Stimulated activated CD4-positive, alpha-beta T cell treated with anti-CD3 and anti-CD28 coated beads, Interleukin-12 subunit alpha, Interleukin-12 subunit beta, amount 100 ng/mL, for 24 hours (primary cell): ENCODE results near the gene SLC6A12.

Experiments
- DNase-seq, 2 experiments: peaks; one replicate each; pipeline ENCODE4 v3.0.0-alpha.2; 2020; ENCODE audit warnings: low read depth in 2 of 2

SLC6A12 gene

GRCh38 chr12:163406-163986, 50.5 kb downstream of the SLC6A12 start:
- DNase-seq, result no peak

- DNase-seq, result no peak
These were observed 51.3 kb downstream of the SLC6A12 start for GRCh38 chr12:162467-163307.

- DNase-seq, result no peak
These were observed 52.1 kb downstream of the SLC6A12 start for GRCh38 chr12:161823-162222.

GRCh38 chr12:160858-161257, 53.1 kb downstream of the SLC6A12 start:
- no peak for DNase-seq

GRCh38 chr12:159156-159782, 54.7 kb downstream of the SLC6A12 start:
- DNase-seq, result no peak

GRCh38 chr12:157644-158043, 56.3 kb downstream of the SLC6A12 start:
- no peak for DNase-seq

- DNase-seq, result no peak
These were observed 57.0 kb downstream of the SLC6A12 start for GRCh38 chr12:156945-157344.

- DNase-seq, result no peak
These were observed 58.3 kb downstream of the SLC6A12 start for GRCh38 chr12:155646-156045.

GRCh38 chr12:155006-155405, 59.0 kb downstream of the SLC6A12 start:
- DNase-seq, result no peak

GRCh38 chr12:154058-154457, 59.9 kb downstream of the SLC6A12 start:
- no peak for DNase-seq

GRCh38 chr12:153080-153746, 60.7 kb downstream of the SLC6A12 start:
- DNase-seq, result peak in 1 of 2 experiments; percentile 49

- no peak for DNase-seq
These were observed 61.5 kb downstream of the SLC6A12 start for GRCh38 chr12:152440-152839.

GRCh38 chr12:151579-151978, 62.4 kb downstream of the SLC6A12 start:
- no peak for DNase-seq

GRCh38 chr12:148676-149416, 65.1 kb downstream of the SLC6A12 start:
- no peak for DNase-seq

GRCh38 chr12:147242-147641, 66.7 kb downstream of the SLC6A12 start:
- no peak for DNase-seq

- DNase-seq, result no peak
These were observed 68.5 kb downstream of the SLC6A12 start for GRCh38 chr12:145369-145960.

GRCh38 chr12:144650-145284, 69.2 kb downstream of the SLC6A12 start:
- no peak for DNase-seq

GRCh38 chr12:143964-144649, 69.8 kb downstream of the SLC6A12 start:
- no peak for DNase-seq

GRCh38 chr12:140162-140561, 73.8 kb downstream of the SLC6A12 start:
- no peak for DNase-seq
